Fibroblast of peridontal ligament (primary cell): ENCODE results near the gene CFAP92.
A peak's percentile ranks its signal among the peaks of the same experiment; 100 is the strongest.
"Not testable (repeated sequence)": the region's sequence is repeated elsewhere in the genome, so short reads cannot be mapped to it uniquely, and the experiment has no call there.

ENCODE experiments used
- DNase-seq: peaks from one replicate; pipeline ENCODE4 v3.0.0-alpha.2; 2010; ENCODE audit errors: extremely low read depth

Gene CFAP92

DNA sequence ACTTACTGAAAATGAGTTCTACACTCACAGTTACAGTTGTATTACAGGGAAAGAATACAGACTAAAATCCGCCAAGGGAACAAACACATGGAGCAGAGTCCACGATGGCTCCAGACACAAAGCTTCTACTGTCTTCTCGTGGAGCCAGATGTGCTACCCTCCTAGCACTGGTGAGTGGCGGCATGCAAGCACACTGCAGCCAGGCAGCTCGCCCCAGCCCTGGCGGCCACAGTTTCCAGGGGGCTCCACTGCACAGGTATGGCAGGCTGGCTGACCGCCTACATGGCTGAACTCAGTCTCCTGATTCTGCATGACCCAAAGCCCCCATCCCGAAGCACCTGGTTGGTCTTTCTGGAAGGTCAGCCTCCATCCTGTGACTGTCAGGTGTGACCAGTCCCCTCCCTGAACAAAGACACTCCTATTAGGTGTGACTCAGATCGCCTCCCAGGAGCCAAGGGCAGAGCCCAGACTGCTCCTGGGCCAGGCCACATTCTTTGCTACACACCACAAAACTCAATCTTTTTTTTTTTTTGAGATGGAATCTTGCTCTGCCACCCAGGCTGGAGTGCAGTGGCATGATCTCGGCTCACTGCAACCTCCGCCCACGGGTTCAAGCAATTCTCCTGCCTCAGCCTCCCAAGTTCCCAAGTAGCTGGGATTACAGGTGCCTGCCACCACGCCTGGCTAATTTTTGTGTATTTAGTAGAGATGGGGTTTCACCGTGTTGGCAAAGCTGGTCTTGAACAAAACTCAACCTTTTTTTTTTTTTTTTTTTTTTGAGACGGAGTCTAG lies 51.5 kb downstream of the CFAP92 start:
- DNase-seq = no peak

GRCh38 chr3:128940252-128940651 lies 53.6 kb downstream of the CFAP92 start:
- no peak for DNase-seq

DNA sequence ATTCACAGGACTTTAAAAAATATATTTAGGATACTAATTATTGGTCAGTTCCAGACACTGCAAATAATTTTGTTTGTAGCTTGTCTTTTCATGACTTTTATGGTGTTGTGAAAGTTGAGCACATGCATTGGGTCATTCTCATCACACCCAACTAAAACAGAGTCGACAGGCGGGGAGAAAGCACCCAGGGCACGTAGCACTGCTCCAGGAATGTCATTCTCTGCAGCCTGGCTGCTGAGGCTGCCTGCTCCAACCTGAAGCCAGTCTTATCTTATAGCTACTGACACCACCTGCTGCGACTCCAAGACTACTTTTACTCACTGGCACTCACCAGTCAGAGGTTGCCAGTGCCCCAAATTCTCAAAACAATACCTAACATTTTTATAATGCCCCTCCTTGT lies 57.5 kb downstream of the CFAP92 start:
- no peak for DNase-seq

DNA sequence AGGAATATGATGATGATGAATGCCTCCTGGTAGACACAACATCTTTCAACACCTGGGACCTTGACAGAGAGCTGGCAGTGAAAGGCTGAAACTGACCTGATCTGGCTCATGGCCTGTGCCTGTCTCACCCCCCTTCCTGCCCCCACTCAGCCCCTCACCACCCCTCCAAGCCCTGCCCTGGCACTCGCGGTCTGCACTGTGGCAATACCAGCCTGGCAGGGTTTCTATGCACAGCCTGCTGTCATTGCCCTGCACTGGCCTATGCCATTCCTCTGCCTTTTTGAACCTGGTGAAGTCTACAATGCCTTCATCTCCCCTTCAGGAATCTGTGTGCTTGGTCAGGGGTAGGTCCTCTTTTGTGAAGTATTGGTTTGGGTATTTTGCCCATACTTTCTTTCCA lies 58.0 kb downstream of the CFAP92 start:
- no peak for DNase-seq

DNA sequence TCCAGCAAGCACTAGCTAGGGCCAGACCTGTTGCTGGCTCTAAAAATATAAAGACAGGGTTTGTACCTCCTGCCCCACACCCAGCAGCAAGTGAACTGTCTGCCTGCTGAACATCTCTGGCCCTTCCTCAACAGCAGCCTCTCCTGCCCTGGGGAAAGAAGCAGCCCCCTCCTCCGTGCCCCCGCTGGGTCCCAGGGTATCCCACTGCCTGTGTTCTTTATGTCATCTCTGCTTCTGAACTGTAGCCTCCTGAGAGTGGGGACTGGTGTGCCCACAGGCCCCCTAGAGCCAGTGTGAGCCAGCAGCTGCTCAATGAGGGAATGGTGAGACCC lies 60.0 kb downstream of the CFAP92 start:
- no peak for DNase-seq

- no peak for DNase-seq
These were observed 60.5 kb downstream of the CFAP92 start for GRCh38 chr3:128933213-128933921.

DNA sequence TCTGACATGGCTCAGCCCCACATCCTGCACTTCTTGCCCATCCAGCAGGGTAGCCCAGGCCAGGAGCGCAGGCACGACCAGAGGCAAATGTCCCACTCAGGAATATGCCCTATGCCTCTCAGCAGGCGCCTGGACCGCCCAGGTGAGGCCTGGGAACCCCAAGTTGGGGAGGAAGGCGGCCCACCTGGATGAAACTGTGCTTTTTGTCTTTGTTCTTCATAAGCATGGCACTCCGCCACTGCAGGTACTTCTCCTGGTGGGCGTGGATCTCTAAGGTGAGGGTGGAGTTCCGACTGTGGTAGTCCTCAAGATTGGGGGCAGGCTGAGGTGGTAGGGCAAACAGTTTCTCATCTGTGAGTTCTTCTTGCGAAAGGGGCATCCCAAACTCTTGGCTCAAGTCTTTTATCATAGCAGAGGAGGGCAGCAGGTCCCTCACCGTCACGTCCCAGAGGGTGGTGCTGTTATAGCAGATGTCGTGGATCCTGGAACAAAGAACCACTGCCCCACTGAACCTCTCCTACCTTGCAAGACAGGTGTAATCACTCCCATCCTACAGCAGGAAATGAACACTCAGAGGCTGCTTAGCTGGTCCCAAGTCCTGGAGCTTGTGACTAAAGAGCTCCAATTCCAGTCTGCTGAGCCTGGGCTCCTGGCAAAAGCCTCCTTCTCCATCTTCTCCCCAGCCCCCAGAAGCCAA lies 61.2 kb downstream of the CFAP92 start:
- no peak for DNase-seq

DNA sequence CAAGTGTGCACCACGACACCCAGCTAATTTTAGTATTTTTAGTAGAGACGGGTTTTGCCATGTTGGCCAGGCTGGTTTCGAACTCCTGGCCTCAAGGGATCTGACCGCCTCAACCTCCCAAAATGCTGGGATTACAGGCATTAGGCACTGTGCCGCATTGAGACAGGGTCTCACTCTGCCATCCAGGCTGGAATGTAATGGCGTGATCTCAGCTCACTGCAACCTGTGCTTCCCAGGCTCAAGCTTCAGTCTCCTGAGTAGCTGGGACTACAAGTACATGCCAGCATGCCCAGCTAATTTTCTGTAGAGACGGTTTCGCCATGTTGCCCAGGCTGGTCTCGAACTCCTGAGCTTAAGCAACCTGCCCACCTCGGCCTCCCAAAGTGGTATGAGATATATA lies 62.8 kb downstream of the CFAP92 start:
- DNase-seq = no peak

GRCh38 chr3:128929364-128929763 lies 64.5 kb downstream of the CFAP92 start:
- DNase-seq = no peak

- not testable (repeated sequence) for DNase-seq
These were observed 69.9 kb downstream of the CFAP92 start for GRCh38 chr3:128923986-128924385.

GRCh38 chr3:128923576-128923975 lies 70.3 kb downstream of the CFAP92 start:
- DNase-seq = peak; percentile 8

- no peak for DNase-seq
These were observed 70.9 kb downstream of the CFAP92 start for GRCh38 chr3:128922804-128923459.

DNA sequence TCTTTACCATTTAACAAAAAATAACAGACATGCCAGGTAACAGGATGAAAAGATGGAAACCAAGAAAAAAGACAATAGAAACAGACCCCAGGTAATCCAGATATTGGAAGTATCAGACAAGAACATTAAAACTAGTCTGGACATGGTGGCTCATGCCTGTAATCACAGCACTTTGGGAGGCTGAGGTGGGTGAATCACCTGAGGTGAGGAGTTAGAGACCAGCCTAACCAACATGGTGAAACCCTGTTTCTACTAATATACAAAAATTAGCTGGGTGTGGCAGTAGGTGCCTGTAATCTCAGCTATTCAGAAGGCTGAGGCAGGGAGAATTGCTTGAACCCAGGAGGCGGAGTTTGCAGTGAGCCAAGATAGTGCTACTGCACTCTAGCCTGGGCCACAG lies 73.9 kb downstream of the CFAP92 start:
- no peak for DNase-seq

DNA sequence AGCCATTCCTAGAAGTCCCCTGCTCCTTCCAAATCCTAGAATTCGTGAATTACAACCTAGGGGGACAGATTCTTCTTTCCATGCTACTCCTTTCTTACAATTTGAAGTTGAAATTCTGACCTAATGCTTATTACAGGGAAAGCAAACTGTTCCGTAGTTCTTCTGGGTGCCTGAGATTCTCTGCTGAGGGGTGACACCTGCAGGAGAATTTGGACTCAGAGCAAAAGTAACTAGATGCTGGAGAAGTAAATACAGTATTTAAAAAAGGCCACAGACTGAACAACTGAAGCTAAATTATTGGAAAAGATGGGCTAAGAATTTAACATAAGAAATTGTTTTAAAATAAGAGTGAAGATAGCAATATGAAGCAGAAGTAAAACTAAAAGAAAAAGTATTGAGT lies 76.6 kb downstream of the CFAP92 start:
- DNase-seq = no peak

DNA sequence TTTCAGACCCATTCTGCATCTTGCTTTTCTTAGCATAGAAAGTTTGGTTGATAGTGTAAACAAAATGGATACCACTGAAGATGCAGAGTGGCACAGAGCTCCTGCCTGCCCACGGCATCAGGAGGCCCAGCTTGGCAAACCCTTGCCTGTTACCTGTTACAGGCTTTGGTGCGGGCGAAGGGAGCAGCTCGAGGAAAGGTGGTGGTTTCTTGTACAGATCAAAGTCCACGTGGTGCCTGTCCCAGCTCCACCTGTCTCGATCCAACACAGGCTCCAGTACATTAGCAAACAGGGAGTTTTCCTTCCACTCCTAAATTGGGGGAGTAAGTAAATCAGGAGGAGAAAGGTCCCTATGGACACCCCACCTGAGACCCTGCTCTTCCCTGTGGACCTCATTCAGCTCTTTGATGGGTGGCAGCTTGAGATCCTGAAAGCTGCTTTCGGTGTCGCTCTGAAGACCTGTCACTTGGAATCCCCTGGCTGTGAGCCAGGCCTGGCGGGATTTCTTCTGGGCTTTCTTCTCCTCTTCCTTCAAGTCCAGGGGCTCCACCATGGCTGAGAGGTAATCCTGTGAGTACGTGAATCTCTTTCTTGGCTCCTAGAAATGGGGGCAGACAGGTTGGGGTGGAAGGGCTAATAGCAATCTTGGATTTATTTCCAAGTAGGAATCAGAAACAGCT lies 78.8 kb downstream of the CFAP92 start:
- no peak for DNase-seq

GRCh38 chr3:128911911-128912310 lies 82.0 kb downstream of the CFAP92 start:
- no peak for DNase-seq

DNA sequence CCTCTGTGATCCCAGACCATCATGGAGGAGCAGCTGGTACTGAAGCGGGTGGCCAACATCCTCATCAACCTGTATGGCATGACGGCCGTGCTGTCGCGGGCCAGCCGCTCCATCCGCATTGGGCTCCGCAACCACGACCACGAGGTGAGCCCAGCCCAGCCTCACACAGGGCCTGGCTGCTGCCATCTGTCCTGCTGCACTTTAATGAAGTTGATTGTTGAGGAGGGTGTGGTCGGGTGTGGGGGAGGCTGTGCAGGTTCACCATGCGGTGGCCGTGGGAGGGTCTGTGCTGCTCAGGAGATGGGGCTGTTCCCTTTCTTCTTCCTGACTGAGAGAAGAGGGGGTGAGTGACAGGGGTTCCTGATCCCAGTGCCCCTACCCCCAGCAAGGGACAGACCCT lies 83.9 kb downstream of the CFAP92 start:
- DNase-seq = no peak

- no peak for DNase-seq
These were observed 84.9 kb downstream of the CFAP92 start for GRCh38 chr3:128908951-128909350.

DNA sequence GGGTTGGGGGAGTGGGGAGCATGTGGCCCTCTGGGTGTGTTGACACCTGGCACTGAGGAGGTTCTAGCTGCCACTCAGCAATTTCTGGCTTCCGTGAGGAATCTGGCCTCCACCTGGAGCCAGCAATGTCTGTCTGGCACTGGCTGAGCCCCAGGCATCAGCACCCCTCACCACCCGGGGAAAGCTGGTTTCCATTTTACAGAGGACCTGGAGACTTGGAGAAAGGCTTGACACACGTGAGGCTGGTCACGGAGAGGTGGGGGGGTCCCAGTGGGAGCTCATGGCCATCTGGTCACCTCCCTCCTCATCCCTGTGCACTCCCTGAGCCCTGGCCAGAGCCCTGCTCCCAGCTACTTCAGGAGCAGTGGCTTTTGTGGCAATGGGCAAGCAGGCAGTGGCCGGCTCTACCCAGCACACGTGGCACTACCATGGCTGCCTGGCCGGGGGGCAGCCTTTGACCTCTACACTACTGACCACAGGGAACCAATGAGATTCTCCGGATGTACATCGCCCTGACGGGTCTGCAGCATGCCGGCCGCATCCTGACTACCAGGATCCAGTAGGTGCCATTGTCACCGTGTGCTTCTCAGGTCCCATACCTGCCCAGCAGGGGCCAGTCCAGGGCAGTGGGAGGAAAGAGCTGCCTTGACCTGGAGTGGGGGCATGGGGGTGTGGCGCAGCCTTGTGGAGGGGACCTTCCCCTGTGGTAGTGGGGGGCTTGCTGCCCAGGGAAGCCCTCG lies 86.0 kb downstream of the CFAP92 start:
- no peak for DNase-seq

DNA sequence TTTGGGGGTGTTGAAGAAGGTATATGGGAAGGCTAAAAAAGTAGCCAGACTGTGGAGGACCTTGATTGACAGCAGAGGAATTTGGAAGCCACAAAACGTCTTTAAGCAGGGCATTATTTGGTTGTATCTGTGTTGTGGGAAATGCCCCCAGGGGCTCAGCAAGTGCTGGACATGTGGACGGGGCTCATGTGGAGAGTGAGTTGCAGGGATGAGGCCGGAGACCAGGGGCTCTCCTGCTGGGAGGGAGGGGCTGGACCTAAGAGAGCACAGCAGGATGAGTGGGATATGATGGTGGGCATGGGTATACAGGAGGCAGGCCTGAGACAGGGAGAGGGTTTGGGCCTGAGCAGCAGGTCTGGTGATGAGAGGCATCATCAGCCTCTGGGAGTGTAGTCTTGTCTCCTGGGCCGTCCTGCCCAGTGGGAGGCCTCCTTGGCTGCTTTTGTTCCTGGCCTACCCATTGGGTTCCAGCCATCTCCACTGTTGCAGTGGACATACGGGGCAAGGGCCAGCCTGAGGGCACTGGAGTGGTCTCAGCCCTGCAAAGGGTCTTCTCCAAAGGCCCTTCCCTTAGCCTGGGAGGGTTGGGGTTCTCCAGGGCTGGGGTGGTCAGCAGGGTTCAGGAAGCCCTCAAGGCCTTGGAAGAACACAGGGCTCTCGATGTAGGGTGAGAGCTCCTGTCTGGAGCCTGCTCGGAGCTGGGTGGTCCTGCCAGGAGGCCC lies 86.9 kb downstream of the CFAP92 start:
- no peak for DNase-seq
